Suprapubic skin (tissue), 4 donors: ENCODE measurements around the gene HNRNPA2B1. TPM values are rescaled to one million over a fixed set of nuclear protein-coding genes. Genes with fewer than 3 reads are reported as not detected.
"Not testable (repeated sequence)": the region's sequence is repeated elsewhere in the genome, so short reads cannot be mapped to it uniquely, and the experiment has no call there.

Experiments used
- DNase-seq, 2 donors: peaks; one replicate each; pipeline ENCODE4 v3.0.0-alpha.2; 2019; ENCODE audit warnings: low spot score in 2 of 2
- H3K27ac ChIP-seq: fragments of 200-600 bp; sonication (generic); one replicate; pipeline ENCODE4 v1.5.1; 2019
- H3K27me3 ChIP-seq: fragments of 200-600 bp; sonication (generic); one replicate; pipeline ENCODE4 v1.5.1; 2019
- H3K36me3 ChIP-seq: fragments of 200-600 bp; sonication (generic); one replicate; pipeline ENCODE4 v1.5.1; 2019
- H3K4me1 ChIP-seq: fragments of 200-600 bp; sonication (generic); one replicate; pipeline ENCODE4 v1.5.1; 2019
- H3K4me3 ChIP-seq: fragments of 200-600 bp; sonication (generic); one replicate; pipeline ENCODE4 v1.5.1; 2019; ENCODE audit warnings: mild to moderate bottlenecking
- H3K9me3 ChIP-seq: fragments of 200-600 bp; sonication (generic); one replicate; pipeline ENCODE4 v1.5.1; 2019
- CTCF ChIP-seq, 2 donors: fragments of 200-600 bp in 1 of 2; fragments of 450-650 bp in 1 of 2; sonication (generic) in 1 of 2; IDR thresholded peaks; one replicate each; pipeline ENCODE4 v1.5.1; 2016 to 2019; ENCODE audit warnings: antibody characterized with exemption in 2 of 2, mild to moderate bottlenecking in 1 of 2, moderate library complexity in 1 of 2
- EP300 ChIP-seq: sonication (generic); formaldehyde crosslinking; IDR thresholded peaks from one replicate; pipeline ENCODE4 v1.6.1; 2017; ENCODE audit warnings: antibody characterized with exemption
- POLR2A ChIP-seq, 2 donors: fragments of 450-650 bp; IDR thresholded peaks; one replicate each; pipeline ENCODE4 v1.6.1; 2017; ENCODE audit warnings: antibody characterized with exemption in 2 of 2, mild to moderate bottlenecking in 2 of 2, moderate library complexity in 2 of 2
- POLR2AphosphoS5 ChIP-seq, 3 donors: sonication (generic); formaldehyde crosslinking; IDR thresholded peaks; one replicate each; pipeline ENCODE4 v1.6.1; 2017; ENCODE audit warnings: antibody characterized with exemption in 3 of 3
- WGBS: methylation state at CpG from one replicate; pipeline ENCODE4 v1.1.5; 2018; 5-methylcytosine and 5-hydroxymethylcytosine counted together
- total RNA-seq, 4 donors: library from RNA; depleted of rRNA; stranded (reverse); fragments of >200 nt; gene quantifications; one replicate each; pipeline ENCODE4 v1.1.0, GENCODE V29; 2016

The HNRNPA2B1 gene
- total RNA-seq, 4 donors from 2014 or later = 88.2 to 228 (median 137) TPM

GRCh38 chr7:26185131-26185843 lies 15.3 kb downstream of the HNRNPA2B1 start:
- Histone ChIP-seq H3K27me3 (no peaks in the 10 kb centered on the region), H3K27ac (no peak overlapping the region), H3K9me3 (no peaks in the 10 kb centered on the region), H3K4me1 (no peaks in the 10 kb centered on the region), H3K36me3 (peaks cover 26% of the 10 kb centered on the region), H3K4me3 (no peak overlapping the region)
- no peak for DNase-seq
- 88% methylated on average over 10 of the region's 10 CpGs for WGBS
- TF ChIP-seq CTCF (IDR thresholded peaks at IDR 0.05) = no peak
- no peak for TF ChIP-seq POLR2A (IDR thresholded peaks at IDR 0.05)
- TF ChIP-seq POLR2AphosphoS5 (IDR thresholded peaks at IDR 0.05) = no peak
- TF ChIP-seq EP300 = no peak

- WGBS = 57% methylated on average over 4 of the region's 4 CpGs
- not testable (repeated sequence) for H3K27me3 ChIP-seq, H3K4me3 ChIP-seq, H3K9me3 ChIP-seq, H3K27ac ChIP-seq, H3K4me1 ChIP-seq, DNase-seq
- peaks cover 19% of the 10 kb centered on the region for H3K36me3 ChIP-seq
Measured at GRCh38 chr7:26184281-26185101, 16.1 kb downstream of the HNRNPA2B1 start.

GRCh38 chr7:26183545-26184280 lies 16.8 kb downstream of the HNRNPA2B1 start:
- Histone ChIP-seq H3K27ac (no peak overlapping the region), H3K36me3 (peaks cover 11% of the 10 kb centered on the region)

GRCh38 chr7:26182706-26183105 lies 17.8 kb downstream of the HNRNPA2B1 start:
- Histone ChIP-seq H3K9me3 (no peaks in the 10 kb centered on the region), H3K27ac (no peak overlapping the region), H3K4me3 (no peak overlapping the region), H3K27me3 (no peaks in the 10 kb centered on the region), H3K36me3 (peaks cover 7% of the 10 kb centered on the region), H3K4me1 (no peaks in the 10 kb centered on the region)
- WGBS = 77% methylated on average over 8 of the region's 8 CpGs
- DNase-seq = no peak
- TF ChIP-seq POLR2AphosphoS5 (IDR thresholded peaks at IDR 0.05) = no peak
- TF ChIP-seq CTCF (IDR thresholded peaks at IDR 0.05) = no peak
- no peak for TF ChIP-seq EP300
- TF ChIP-seq POLR2A (IDR thresholded peaks at IDR 0.05) = no peak

More at GRCh38 chr7:26183545-26184280, 16.8 kb downstream of the HNRNPA2B1 start:
- DNase-seq = no peak
- Histone ChIP-seq H3K4me1 (no peaks in the 10 kb centered on the region), H3K4me3 (no peak overlapping the region), H3K9me3 (no peaks in the 10 kb centered on the region), H3K27me3 (no peaks in the 10 kb centered on the region)
- TF ChIP-seq CTCF (IDR thresholded peaks at IDR 0.05) (no peak), POLR2A (IDR thresholded peaks at IDR 0.05) (no peak), EP300 (no peak), POLR2AphosphoS5 (IDR thresholded peaks at IDR 0.05) (no peak)
- 65% methylated on average over 4 of the region's 4 CpGs for WGBS

GRCh38 chr7:26182283-26182682 lies 18.3 kb downstream of the HNRNPA2B1 start:
- no peaks in the 10 kb centered on the region for H3K4me1 ChIP-seq
- H3K27ac ChIP-seq = no peak overlapping the region
- H3K9me3 ChIP-seq = no peaks in the 10 kb centered on the region
- no peak for TF ChIP-seq POLR2AphosphoS5 (IDR thresholded peaks at IDR 0.05)
- no peak for TF ChIP-seq EP300
- no peak for TF ChIP-seq CTCF (IDR thresholded peaks at IDR 0.05)
- no peak for TF ChIP-seq POLR2A (IDR thresholded peaks at IDR 0.05)
- no peak overlapping the region for H3K4me3 ChIP-seq
- peaks cover 7% of the 10 kb centered on the region for H3K36me3 ChIP-seq
- WGBS = 72% methylated on average over 6 of the region's 6 CpGs
- no peaks in the 10 kb centered on the region for H3K27me3 ChIP-seq
- DNase-seq = no peak
